ENCODE measurements around the gene MAPK8IP2. TPM values are rescaled to one million over a fixed set of nuclear protein-coding genes. Genes with fewer than 3 reads are reported as not detected.
"Not testable (repeated sequence)": the region's sequence is repeated elsewhere in the genome, so short reads cannot be mapped to it uniquely, and the experiment has no call there.

Gene MAPK8IP2
- total RNA-seq, 1 experiment from 2014 or later, result 7.8 TPM

GRCh38 chr22:50612528-50613221 is 12.1 kb downstream of the MAPK8IP2 start:
- intact Hi-C loops (cut with micrococcal nuclease; ENCODE audit: unreplicated experiment), result no loop called here
- Histone ChIP-seq H3K36me3 (ENCODE audit: insufficient read depth, low read length, poor library complexity, severe bottlenecking) (no peaks in the 10 kb centered on the region), H3K27me3 (replicated peaks; ENCODE audit: insufficient read depth, low read depth, low read length, poor library complexity) (no peaks in the 10 kb centered on the region), H3K4me1 (ENCODE audit: insufficient read depth, low read length, poor library complexity, severe bottlenecking) (no peaks in the 10 kb centered on the region), H3K9me3 (ENCODE audit: low read depth, low read length, poor library complexity, severe bottlenecking) (no peaks in the 10 kb centered on the region), H3K4me3 (ENCODE audit: low read depth, low read length, poor library complexity, severe bottlenecking) (no peak overlapping the region), H3K27ac (ENCODE audit: low read depth, low read length, poor library complexity, severe bottlenecking) (no peak overlapping the region)
- ChIA-PET POLR2A (ENCODE audit: low non-redundant PET) (no interaction called here), CTCF (no interaction called here)
- DNase-seq (ENCODE audit: low spot score), result no peak
- BruUV-seq (replicated peaks), result no TSS peak
- no peak for TF ChIP-seq CTCF (conservative IDR thresholded peaks at IDR 0.05; ENCODE audit: low read depth, low read length)
- no peak for TF ChIP-seq EZH2 (IDR thresholded peaks at IDR 0.05; ENCODE audit: borderline replicate concordance, low read depth, low read length, poor library complexity, severe bottlenecking)

GRCh38 chr22:50613291-50613981 is 12.8 kb downstream of the MAPK8IP2 start:
- no TSS peak for BruUV-seq (replicated peaks)

GRCh38 chr22:50614296-50614695 is 13.7 kb downstream of the MAPK8IP2 start:
- intact Hi-C loops (cut with micrococcal nuclease; ENCODE audit: unreplicated experiment); BruUV-seq (replicated peaks); H3K27ac ChIP-seq (ENCODE audit: low read depth, low read length, poor library complexity, severe bottlenecking); H3K4me3 ChIP-seq (ENCODE audit: low read depth, low read length, poor library complexity, severe bottlenecking); POLR2A ChIA-PET (ENCODE audit: low non-redundant PET); H3K27me3 ChIP-seq (replicated peaks; ENCODE audit: insufficient read depth, low read depth, low read length, poor library complexity); DNase-seq (ENCODE audit: low spot score); H3K36me3 ChIP-seq (ENCODE audit: insufficient read depth, low read length, poor library complexity, severe bottlenecking); H3K9me3 ChIP-seq (ENCODE audit: low read depth, low read length, poor library complexity, severe bottlenecking); CTCF ChIA-PET; H3K4me1 ChIP-seq (ENCODE audit: insufficient read depth, low read length, poor library complexity, severe bottlenecking): not testable (repeated sequence)

More at GRCh38 chr22:50613291-50613981, 12.8 kb downstream of the MAPK8IP2 start:
- no peaks in the 10 kb centered on the region for H3K9me3 ChIP-seq (ENCODE audit: low read depth, low read length, poor library complexity, severe bottlenecking)
- no peaks in the 10 kb centered on the region for H3K36me3 ChIP-seq (ENCODE audit: insufficient read depth, low read length, poor library complexity, severe bottlenecking)
- no peaks in the 10 kb centered on the region for H3K27me3 ChIP-seq (replicated peaks; ENCODE audit: insufficient read depth, low read depth, low read length, poor library complexity)
- CTCF ChIA-PET, result no interaction called here
- no peaks in the 10 kb centered on the region for H3K4me1 ChIP-seq (ENCODE audit: insufficient read depth, low read length, poor library complexity, severe bottlenecking)
- H3K4me3 ChIP-seq (ENCODE audit: low read depth, low read length, poor library complexity, severe bottlenecking), result no peak overlapping the region
- intact Hi-C loops (cut with micrococcal nuclease; ENCODE audit: unreplicated experiment), result no loop called here
- TF ChIP-seq CTCF (conservative IDR thresholded peaks at IDR 0.05; ENCODE audit: low read depth, low read length) (no peak), EZH2 (IDR thresholded peaks at IDR 0.05; ENCODE audit: borderline replicate concordance, low read depth, low read length, poor library complexity, severe bottlenecking) (no peak)
- DNase-seq (ENCODE audit: low spot score), result no peak
- POLR2A ChIA-PET (ENCODE audit: low non-redundant PET), result no interaction called here
- no peak overlapping the region for H3K27ac ChIP-seq (ENCODE audit: low read depth, low read length, poor library complexity, severe bottlenecking)
